H1 (cell line): ENCODE results near the gene OR14A16. TPM values are rescaled to one million over a fixed set of nuclear protein-coding genes. Genes with fewer than 3 reads are reported as not detected.

Experiments
- CTCF ChIA-PET: fragments of 300-600 bp; sonication (Branson Sonifier 250); formaldehyde crosslinking; loops from one replicate; lab custom pipeline; 2021; ENCODE audit not compliant: partially characterized antibody; lab: Charles Lee
- POLR2A ChIA-PET: fragments of 300-600 bp; sonication (Branson Sonifier 250); formaldehyde crosslinking; loops from one replicate; lab custom pipeline; 2021; ENCODE audit warnings: inconsistent platforms; ENCODE audit not compliant: partially characterized antibody; lab: Charles Lee
- DNase-seq, 2 experiments: peaks; one replicate each; pipeline versions ENCODE4 v3.0.0 to v3.0.0-alpha.2; 2010 to 2022; ENCODE audit warnings: low spot score in 2 of 2, low read depth in 1 of 2, mixed read lengths in 1 of 2
- FAIRE-seq: peaks from 2 replicates; lab custom pipeline; 2011; peaks lifted over from hg19 to GRCh38; lab: Jason Lieb, UNC
- H2AFZ ChIP-seq: 2 replicates; pipeline ENCODE4 v1.8.1; 2012; ENCODE audit warnings: low read length, inconsistent platforms
- H2AK5ac ChIP-seq: 2 replicates; pipeline ENCODE4 v1.6.1; 2013; ENCODE audit warnings: low read depth, low read length
- H2BK120ac ChIP-seq: replicated peaks from 2 replicates; pipeline ENCODE3; 2013; ENCODE audit warnings: low read depth, low read length, inconsistent platforms
- H2BK12ac ChIP-seq: 2 replicates; pipeline ENCODE4 v1.6.1; 2013; ENCODE audit warnings: low read depth, low read length
- H2BK15ac ChIP-seq: 2 replicates; pipeline ENCODE4 v1.6.1; 2013; ENCODE audit warnings: low read length
- H2BK20ac ChIP-seq: 2 replicates; pipeline ENCODE4 v1.6.1; 2013; ENCODE audit warnings: low read length
- H2BK5ac ChIP-seq: 2 replicates; pipeline ENCODE4 v1.6.1; 2013; ENCODE audit warnings: low read depth, low read length
- H3K14ac ChIP-seq: 2 replicates; pipeline ENCODE4 v1.6.1; 2013; ENCODE audit warnings: inconsistent platforms; ENCODE audit not compliant: insufficient read length
- H3K18ac ChIP-seq: 2 replicates; pipeline ENCODE4 v1.6.1; 2013; ENCODE audit warnings: low read length; ENCODE audit errors: extremely low read depth
- H3K23ac ChIP-seq: 2 replicates; pipeline ENCODE4 v1.6.1; 2013; ENCODE audit warnings: inconsistent platforms; ENCODE audit not compliant: insufficient read length
- H3K23me2 ChIP-seq: 2 replicates; pipeline ENCODE4 v1.6.1; 2013; ENCODE audit warnings: low read depth, low read length
- H3K27ac ChIP-seq: 2 replicates; pipeline ENCODE4 v1.6.1; 2011; ENCODE audit warnings: low read depth, low read length, inconsistent platforms
- H3K27me3 ChIP-seq, 4 experiments: replicated peaks in 1 of 4; 1 replicate in 1 of 4; 2 replicates in 3 of 4; pipeline versions ENCODE4 v1.6.1 to v1.8.1; 2011 to 2013; ENCODE audit warnings: low read length in 3 of 4, mild to moderate bottlenecking in 3 of 4, inconsistent platforms in 2 of 4, mixed read lengths in 2 of 4, moderate library complexity in 1 of 4; ENCODE audit not compliant: control insufficient read depth in 3 of 4, insufficient read depth in 3 of 4; ENCODE audit errors: extremely low read depth in 1 of 4
- H3K36me3 ChIP-seq, 4 experiments: 2 replicates each; pipeline versions ENCODE4 v1.6.1 to v1.8.1; 2011 to 2013; ENCODE audit warnings: mild to moderate bottlenecking in 4 of 4, low read length in 3 of 4, moderate library complexity in 2 of 4, control low read depth in 1 of 4, inconsistent platforms in 1 of 4; ENCODE audit not compliant: insufficient read depth in 4 of 4, control insufficient read depth in 2 of 4
- H3K4ac ChIP-seq: replicated peaks from 2 replicates; pipeline ENCODE3; 2013; ENCODE audit warnings: low read length, low read depth, mixed read lengths, inconsistent platforms; ENCODE audit not compliant: insufficient read length
- H3K4me1 ChIP-seq, 4 experiments: replicated peaks in 1 of 4; 1 replicate in 1 of 4; 2 replicates in 3 of 4; pipeline versions ENCODE4 v1.6.1 to v1.8.1; 2011 to 2013; ENCODE audit warnings: low read length in 3 of 4, inconsistent platforms in 2 of 4, mixed read lengths in 1 of 4; ENCODE audit not compliant: insufficient read depth in 4 of 4, control insufficient read depth in 3 of 4
- H3K4me2 ChIP-seq, 2 experiments: 2 replicates each; pipeline versions ENCODE4 v1.6.1 to v1.8.1; 2011 to 2013; ENCODE audit warnings: low read depth in 2 of 2, low read length in 2 of 2, control low read depth in 1 of 2, inconsistent platforms in 1 of 2, mild to moderate bottlenecking in 1 of 2; ENCODE audit not compliant: insufficient read depth in 1 of 2
- H3K4me3 ChIP-seq, 4 experiments: fragments of 200-600, 300-600 bp in 1 of 4; sonication (generic), shearing (Covaris generic), sonication (Bioruptor Twin) in 1 of 4; 2 replicates each; pipeline versions ENCODE4 v1.5.1 to v1.8.1; 2011 to 2016; ENCODE audit warnings: low read length in 4 of 4, low read depth in 3 of 4, control low read depth in 2 of 4, inconsistent platforms in 2 of 4, mild to moderate bottlenecking in 2 of 4, mixed read lengths in 1 of 4, moderate library complexity in 1 of 4; ENCODE audit not compliant: insufficient read depth in 2 of 4; ENCODE audit errors: extremely low read depth in 1 of 4
- H3K56ac ChIP-seq: replicated peaks from 2 replicates; pipeline ENCODE3; 2013; ENCODE audit warnings: low read depth, mild to moderate bottlenecking, mixed read lengths, low read length, inconsistent platforms; ENCODE audit not compliant: insufficient read length
- H3K79me1 ChIP-seq: 2 replicates; pipeline ENCODE4 v1.6.1; 2013; ENCODE audit warnings: low read depth, low read length, control low read depth
- H3K79me2 ChIP-seq, 2 experiments: 2 replicates each; pipeline versions ENCODE4 v1.6.1 to v1.8.1; 2012 to 2013; ENCODE audit warnings: low read length in 2 of 2, mild to moderate bottlenecking in 2 of 2, inconsistent platforms in 1 of 2; ENCODE audit not compliant: insufficient read depth in 2 of 2, control insufficient read depth in 1 of 2
- H3K9ac ChIP-seq, 4 experiments: replicated peaks in 1 of 4; 1 replicate in 1 of 4; 2 replicates in 3 of 4; pipeline versions ENCODE4 v1.6.1 to v1.8.1; 2011 to 2013; ENCODE audit warnings: low read depth in 3 of 4, low read length in 3 of 4, control low read depth in 2 of 4, mild to moderate bottlenecking in 2 of 4, moderate library complexity in 2 of 4, inconsistent platforms in 1 of 4; ENCODE audit errors: extremely low read depth in 1 of 4
- H3K9me3 ChIP-seq, 2 experiments: 2 replicates each; pipeline versions ENCODE4 v1.6.1 to v1.8.1; 2012 to 2013; ENCODE audit warnings: mild to moderate bottlenecking in 2 of 2, moderate library complexity in 2 of 2, control low read depth in 1 of 2, inconsistent platforms in 1 of 2, low read depth in 1 of 2, low read length in 1 of 2, mixed read lengths in 1 of 2; ENCODE audit not compliant: insufficient read depth in 2 of 2
- H4K20me1 ChIP-seq, 2 experiments: replicated peaks in 1 of 2; 2 replicates each; pipeline versions ENCODE3 to v1.8.1; 2011 to 2013; ENCODE audit warnings: inconsistent platforms in 2 of 2, low read length in 2 of 2, mild to moderate bottlenecking in 1 of 2; ENCODE audit not compliant: insufficient read depth in 2 of 2, control insufficient read depth in 1 of 2
- H4K5ac ChIP-seq: 2 replicates; pipeline ENCODE4 v1.6.1; 2013; ENCODE audit warnings: low read length, low read depth, mixed read lengths, inconsistent platforms; ENCODE audit not compliant: insufficient read length
- H4K8ac ChIP-seq: 2 replicates; pipeline ENCODE4 v1.8.0; 2013; ENCODE audit warnings: mild to moderate bottlenecking, moderate library complexity, low read length, inconsistent platforms; ENCODE audit not compliant: insufficient read depth; ENCODE audit errors: extremely low read depth
- H4K91ac ChIP-seq: replicated peaks from 2 replicates; pipeline ENCODE3; 2013; ENCODE audit warnings: low read length, mixed read lengths, inconsistent platforms; ENCODE audit not compliant: insufficient read length
- ASH2L ChIP-seq: fragments of 200-600, 300-600 bp; sonication (generic); IDR thresholded peaks from one replicate; pipeline ENCODE4 v1.7.1; 2017; ENCODE audit warnings: low read length
- BACH1 ChIP-seq: IDR thresholded peaks from 2 replicates; pipeline ENCODE4 v1.6.1; 2012; ENCODE audit warnings: low read length, improper control_type of control experiment
- CREB1 ChIP-seq: IDR thresholded peaks from 2 replicates; pipeline ENCODE4 v1.6.1; 2012; ENCODE audit warnings: inconsistent platforms
- FOSL1 ChIP-seq: IDR thresholded peaks from 2 replicates; pipeline ENCODE4 v1.6.1; 2011; ENCODE audit warnings: mild to moderate bottlenecking, low read depth, low read length, moderate library complexity; ENCODE audit not compliant: insufficient read depth
- HDAC2 ChIP-seq, 2 experiments: fragments of 300-600 bp in 1 of 2; sonication (generic) in 1 of 2; IDR thresholded peaks; 2 replicates each; pipeline ENCODE4 v1.6.1; 2011 to 2012; ENCODE audit warnings: low read depth in 2 of 2, low read length in 2 of 2, mild to moderate bottlenecking in 2 of 2, moderate library complexity in 2 of 2, borderline replicate concordance in 1 of 2, inconsistent platforms in 1 of 2
- RFX5 ChIP-seq: IDR thresholded peaks from 2 replicates; pipeline ENCODE4 v1.6.1; 2011; ENCODE audit warnings: low read depth, low read length, improper control_type of control experiment, borderline replicate concordance
- ZNF274 ChIP-seq: IDR thresholded peaks from 2 replicates; pipeline ENCODE4 v1.7.0; 2012; ENCODE audit warnings: low read length, borderline replicate concordance; ENCODE audit errors: extremely low read depth
- WGBS, 2 experiments: shearing (Covaris generic) in 1 of 2; methylation state at CpG; one replicate each; pipeline versions ENCODE4 v1.1.6 to v1.1.7; 2013 to 2015; ENCODE audit warnings: low lambda C conversion rate in 2 of 2, mixed read lengths in 2 of 2, inconsistent platforms in 1 of 2, low coverage in 1 of 2, missing lambda C conversion rate in 1 of 2; ENCODE audit not compliant: insufficient replicate concordance in 2 of 2, insufficient coverage in 1 of 2, insufficient read length in 1 of 2; ENCODE audit errors: extremely low coverage in 1 of 2, missing lambda C conversion rate in 1 of 2; 5-methylcytosine and 5-hydroxymethylcytosine counted together
- polyA plus RNA-seq, 7 experiments: library from polyadenylated mRNA; depleted of rRNA in 3 of 7; stranded (reverse) in 5 of 7; unstranded in 2 of 7; fragments of >200 nt in 5 of 7; fragments of 200-250 nt in 2 of 7; gene quantifications; 1 replicate in 5 of 7; 2 replicates in 1 of 7; 4 replicates in 1 of 7; pipeline versions ENCODE4 v1.2.1 to v1.2.3, GENCODE V29; 2011 to 2013; ENCODE audit warnings: missing spikeins in 2 of 7, mixed read lengths in 2 of 7
- total RNA-seq: library from RNA; stranded (reverse); fragmentation: NEBNext Ultra II Directional; extraction: Animal tissue kit (Norgen Biotek cat#: 25700); gene quantifications from 2 replicates; pipeline ENCODE4 v1.2.1, GENCODE V29; 2021

The OR14A16 gene
- total and polyA plus RNA-seq, 2 of the 8 experiments (the other 6 are each of a cell fraction or from before 2014, with no cell fraction given) = not detected

GRCh38 chr1:247841796-247842195 lies 17.9 kb upstream of the OR14A16 start, which contains the start of gene OR11L1:
Gene OR11L1, minus strand, starts transcription at chr1:247841896. Its CDS starts 0 bp downstream, at chr1:247841896.
- Histone ChIP-seq H4K91ac (no peak within 1 kb of the TSS), H2BK12ac (no peak within 1 kb of the TSS), H3K36me3 (no peaks in the 10 kb centered on the region), H3K9ac (no peak within 1 kb of the TSS), H3K23me2 (peaks cover 1% of the 10 kb centered on the region; the same call in 1 of the 2 replicates), H2AK5ac (no peak within 1 kb of the TSS), H3K27me3 (no peaks in the 10 kb centered on the region), H3K18ac (no peak within 1 kb of the TSS), H2BK5ac (no peak within 1 kb of the TSS), H3K4ac (no peak within 1 kb of the TSS), H4K20me1 (no peaks in the 10 kb centered on the region), H3K4me2 (no peak within 1 kb of the TSS), H3K23ac (no peak within 1 kb of the TSS), H3K79me2 (no peaks in the 10 kb centered on the region), H3K9me3 (peaks cover 53 to 84% of the 10 kb centered on the region in 2 experiments), H4K8ac (peak within 1 kb of the TSS; percentile 9; the same call in 1 of the 2 replicates), H2AFZ (no peak within 1 kb of the TSS), H3K14ac (no peak within 1 kb of the TSS), H3K27ac (no peak within 1 kb of the TSS), H3K56ac (no peak within 1 kb of the TSS), H2BK120ac (no peak within 1 kb of the TSS), H2BK20ac (no peak within 1 kb of the TSS), H4K5ac (no peak within 1 kb of the TSS), H2BK15ac (no peak within 1 kb of the TSS), H3K79me1 (no peaks in the 10 kb centered on the region), H3K4me3 (no peak within 1 kb of the TSS), H3K4me1 (peaks cover 0 to 5% (median 0%) of the 10 kb centered on the region in 4 experiments; a peak in 1 of 7 replicates)
- ChIA-PET POLR2A (no interaction called here), CTCF (no interaction called here)
- no peak for TF ChIP-seq RFX5
- no peak for TF ChIP-seq HDAC2 (IDR thresholded peaks at IDR 0.05; ENCODE audit: borderline replicate concordance in 1 of 2, low read depth in 2 of 2, low read length in 2 of 2)
- no peak for TF ChIP-seq BACH1
- TF ChIP-seq ASH2L = no peak
- TF ChIP-seq ZNF274 = no peak
- no peak for TF ChIP-seq FOSL1
- TF ChIP-seq CREB1 = no peak
- DNase-seq = no peak
- no peak for FAIRE-seq
- WGBS, 2 experiments = 88% methylated on average over 2 of the region's 2 CpGs; no CpG with 5 or more reads in 1 of the 2 experiments
